GM12878 (cell line): Measurements from ENCODE around the gene CARD9. TPM values are rescaled to one million over a fixed set of nuclear protein-coding genes. Genes with fewer than 3 reads are reported as not detected.

Experiments
- ATAC-seq: fragments of 200-7000 bp; cut with Tn5 transposase; 3 replicates; pipeline ENCODE4 v1.9.1; 2020; ENCODE audit warnings: mild to moderate bottlenecking, moderate library complexity
- BruUV-seq: library from RNA; stranded (reverse); fragments of 400-500 nt; replicated peaks from 2 replicates; lab custom pipeline; 2021; lab: Mats Ljungman, UMichigan
- CTCF ChIA-PET: fragments of 300-600 bp; sonication (Branson Sonifier 250); formaldehyde crosslinking; extraction: SDS; loops from one replicate; lab custom pipeline; 2021; ENCODE audit warnings: inconsistent platforms; lab: Yijun Ruan, JAX
- POLR2A ChIA-PET: fragments of 350-600 bp; formaldehyde crosslinking; extraction: SDS; loops from one replicate; lab custom pipeline; 2021; ENCODE audit warnings: inconsistent platforms; lab: Charles Lee
- RAD21 ChIA-PET: fragments of 300-600 bp; sonication (Branson Sonifier 250); formaldehyde crosslinking; loops from one replicate; lab custom pipeline; 2023; ENCODE audit warnings: antibody characterized with exemption; ENCODE audit not compliant: unreplicated experiment; lab: Charles Lee
- SMC1A ChIA-PET: fragments of 300-600 bp; sonication (Branson Sonifier 250); formaldehyde crosslinking; loops from one replicate; lab custom pipeline; 2023; ENCODE audit not compliant: unreplicated experiment, uncharacterized antibody; lab: Charles Lee
- DNase-seq: peaks from one replicate; pipeline ENCODE4 v3.0.0-alpha.2; 2011; ENCODE audit warnings: low read depth, low spot score
- FAIRE-seq: peaks from 3 replicates; lab custom pipeline; 2011; peaks lifted over from hg19 to GRCh38; lab: Jason Lieb, UNC
- H2AFZ ChIP-seq: 2 replicates; pipeline ENCODE4 v1.6.0; 2011; ENCODE audit warnings: low read depth, low read length, control low read depth; ENCODE audit not compliant: control insufficient read depth
- H3K27ac ChIP-seq: 2 replicates; pipeline ENCODE4 v1.5.1; 2011; ENCODE audit warnings: control low read depth; ENCODE audit not compliant: control insufficient read depth, insufficient read depth
- H3K27me3 ChIP-seq, 2 experiments: replicated peaks in 1 of 2; 2 replicates each; pipeline versions ENCODE4 v1.6.0 to v1.6.1; 2011; ENCODE audit warnings: low read length in 1 of 2; ENCODE audit not compliant: control insufficient read depth in 2 of 2, insufficient read depth in 2 of 2
- H3K36me3 ChIP-seq, 2 experiments: 2 replicates each; pipeline ENCODE4 v1.5.1; 2011; ENCODE audit warnings: low read length in 1 of 2; ENCODE audit not compliant: control insufficient read depth in 2 of 2, insufficient read depth in 2 of 2
- H3K4me1 ChIP-seq: 2 replicates; pipeline ENCODE4 v1.6.1; 2011; ENCODE audit warnings: mild to moderate bottlenecking, low read length, moderate library complexity, mixed read lengths; ENCODE audit not compliant: control insufficient read depth, insufficient read depth
- H3K4me2 ChIP-seq: 2 replicates; pipeline ENCODE4 v1.6.0; 2011; ENCODE audit warnings: control low read depth; ENCODE audit not compliant: control insufficient read depth, insufficient read depth
- H3K4me3 ChIP-seq: fragments of 200-600 bp; sonication (generic); 2 replicates; pipeline ENCODE4 v1.5.1; 2016
- H3K79me2 ChIP-seq: 2 replicates; pipeline ENCODE4 v1.6.0; 2011; ENCODE audit warnings: low read length; ENCODE audit not compliant: control insufficient read depth, insufficient read depth
- H3K9ac ChIP-seq: 2 replicates; pipeline ENCODE4 v1.8.0; 2011; ENCODE audit warnings: low read length, control low read depth, mixed read lengths; ENCODE audit not compliant: control insufficient read depth, insufficient read depth
- H3K9me3 ChIP-seq: replicated peaks from 3 replicates; pipeline ENCODE4 v1.5.1; 2011; ENCODE audit warnings: mild to moderate bottlenecking, low read length; ENCODE audit not compliant: control insufficient read depth, insufficient read depth
- H4K20me1 ChIP-seq: 2 replicates; pipeline ENCODE4 v1.6.0; 2011; ENCODE audit not compliant: control insufficient read depth, insufficient read depth
- CHD2 ChIP-seq: IDR thresholded peaks from 2 replicates; pipeline ENCODE4 v1.6.1; 2011; ENCODE audit warnings: low read depth, low read length, improper control_type of control experiment, borderline replicate concordance
- CREM ChIP-seq: IDR thresholded peaks from 2 replicates; pipeline ENCODE4 v1.6.1; 2014; ENCODE audit warnings: antibody characterized with exemption, low read depth
- FOXK2 ChIP-seq: fragments of 450-650 bp; IDR thresholded peaks from 2 replicates; pipeline ENCODE4 v1.6.1; 2017; ENCODE audit warnings: mild to moderate bottlenecking, moderate library complexity
- HDAC6 ChIP-seq: fragments of 200-600 bp; sonication (generic); IDR thresholded peaks from one replicate; pipeline ENCODE4 v1.8.0; 2017; ENCODE audit warnings: antibody characterized with exemption; ENCODE audit not compliant: unreplicated experiment
- PAX5 ChIP-seq: IDR thresholded peaks from 2 replicates; pipeline ENCODE4 v1.6.1; 2011; ENCODE audit warnings: low read depth, low read length, borderline replicate concordance
- PBX3 ChIP-seq: IDR thresholded peaks from 2 replicates; pipeline ENCODE4 v1.6.1; 2011; ENCODE audit warnings: mild to moderate bottlenecking, low read depth, low read length, moderate library complexity; ENCODE audit not compliant: insufficient replicate concordance
- PKNOX1 ChIP-seq: fragments of 450-650 bp; IDR thresholded peaks from 2 replicates; pipeline ENCODE4 v1.6.1; 2016; ENCODE audit warnings: mild to moderate bottlenecking
- REST ChIP-seq: IDR thresholded peaks from 2 replicates; pipeline ENCODE4 v1.6.1; 2012; ENCODE audit warnings: mild to moderate bottlenecking, low read depth, low read length
- STAT1 ChIP-seq: fragments of 450-650 bp; conservative IDR thresholded peaks from 2 replicates; pipeline ENCODE4 v1.6.1; 2014; ENCODE audit warnings: antibody characterized with exemption, mild to moderate bottlenecking
- SUPT20H ChIP-seq: IDR thresholded peaks from 2 replicates; pipeline ENCODE4 v1.6.1; 2011; ENCODE audit warnings: low read depth, mild to moderate bottlenecking, low read length, moderate library complexity, borderline replicate concordance; ENCODE audit not compliant: control insufficient read depth
- TCF3 ChIP-seq: IDR thresholded peaks from 2 replicates; pipeline ENCODE4 v1.6.1; 2012; ENCODE audit warnings: low read depth, mild to moderate bottlenecking, low read length, borderline replicate concordance; ENCODE audit not compliant: insufficient read depth
- ZNF217 ChIP-seq: fragments of 450-650 bp; IDR thresholded peaks from 2 replicates; pipeline ENCODE4 v1.6.1; 2017; ENCODE audit warnings: antibody characterized with exemption, mild to moderate bottlenecking
- ZNF592 ChIP-seq: fragments of 450-650 bp; IDR thresholded peaks from 2 replicates; pipeline ENCODE4 v1.6.1; 2017; ENCODE audit warnings: mild to moderate bottlenecking, moderate library complexity
- ZNF622 ChIP-seq: fragments of 450-650 bp; IDR thresholded peaks from 2 replicates; pipeline ENCODE4 v1.6.1; 2017; ENCODE audit warnings: mild to moderate bottlenecking, inconsistent platforms
- WGBS: methylation state at CpG from one replicate; pipeline ENCODE4 v1.1.6; 2016; ENCODE audit warnings: low lambda C conversion rate; ENCODE audit not compliant: insufficient replicate concordance, insufficient coverage; ENCODE audit errors: missing lambda C conversion rate; 5-methylcytosine and 5-hydroxymethylcytosine counted together
- in situ Hi-C: fragments of 300-500 bp; cut with MboI; formaldehyde crosslinking; loops from 9 replicates; pipeline ENCODE4 v1.14.3; 2018; ENCODE audit warnings: mixed read lengths
- intact Hi-C: fragments of 100-400 bp; cut with micrococcal nuclease; formaldehyde crosslinking; loops from one replicate; pipeline ENCODE4 v1.14.2; 2022; ENCODE audit not compliant: unreplicated experiment
- polyA plus RNA-seq, 11 experiments: library from polyadenylated mRNA; depleted of rRNA in 4 of 11; unstranded in 6 of 11; stranded (reverse) in 5 of 11; fragments of >200 nt; fragmentation: Nextera tagmentation in 4 of 11; fragmentation: Illumina TruSeq in 1 of 11; extraction: Ambion mirVana in 4 of 11; extraction: Trizol in 1 of 11; gene quantifications; 1 replicate in 1 of 11; 2 replicates in 10 of 11; pipeline versions ENCODE4 v1.2.1 to v1.2.3, GENCODE V29; 2011 to 2016; ENCODE audit warnings: inconsistent platforms in 2 of 11, missing spikeins in 2 of 11, low read depth in 1 of 11
- total RNA-seq, 4 experiments: library from RNA; depleted of rRNA in 3 of 4; stranded (reverse); fragments of >200 nt in 3 of 4; fragmentation: Illumina TruSeq in 1 of 4; extraction: Trizol in 1 of 4; gene quantifications; 2 replicates each; pipeline versions ENCODE4 v1.2.1 to v1.2.3, GENCODE V29; 2013 to 2021

The CARD9 gene
- total and polyA plus RNA-seq, 10 of the 15 experiments (the other 5 are each of a cell fraction or from before 2014, with no cell fraction given): 0.11 to 4.9 (median 1.8) TPM; not detected in 1

GRCh38 chr9:136336156-136336870 lies 37.2 kb downstream of the CARD9 start:
- H2AFZ ChIP-seq: no peak overlapping the region
- H3K4me1 ChIP-seq: no peaks in the 10 kb centered on the region
- DNase-seq (no peak), FAIRE-seq (no peak), ATAC-seq (no peak)
- RAD21 ChIA-PET: no interaction called here
- H3K9ac ChIP-seq: no peak overlapping the region
- 26% methylated on average over 25 of the region's 30 CpGs for WGBS
- H3K36me3 ChIP-seq: no peaks in the 10 kb centered on the region
- no peaks in the 10 kb centered on the region for H4K20me1 ChIP-seq
- no peaks in the 10 kb centered on the region for H3K79me2 ChIP-seq
- SMC1A ChIA-PET: no interaction called here
- in situ Hi-C loops: loop anchor here (5.0 kb wide), 1 partner anchor 61 kb away; no protein-coding TSS in a partner anchor
- no peaks in the 10 kb centered on the region for H3K27me3 ChIP-seq
- POLR2A ChIA-PET: no interaction called here
- H3K4me3 ChIP-seq: no peak overlapping the region
- H3K4me2 ChIP-seq: no peak overlapping the region
- BruUV-seq: no TSS peak
- intact Hi-C loops: no loop called here
- H3K9me3 ChIP-seq: no peaks in the 10 kb centered on the region
- no peak overlapping the region for H3K27ac ChIP-seq
- CTCF ChIA-PET: interaction anchor here (2.0 kb wide), 1 partner anchor 65 kb away, joined by 8 read pairs; no protein-coding TSS in a partner anchor
- TF ChIP-seq ZNF217: no peak
- TF ChIP-seq SUPT20H: no peak
- no peak for TF ChIP-seq REST
- TF ChIP-seq STAT1: no peak
- no peak for TF ChIP-seq CREM
- TF ChIP-seq ZNF592: no peak
- no peak for TF ChIP-seq HDAC6
- TF ChIP-seq PAX5: no peak
- TF ChIP-seq ZNF622: no peak
- no peak for TF ChIP-seq FOXK2
- no peak for TF ChIP-seq PKNOX1
- no peak for TF ChIP-seq PBX3
- no peak for TF ChIP-seq CHD2
- no peak for TF ChIP-seq TCF3
